Measurements from ENCODE around the gene VPS11.

The VPS11 gene

GRCh38 chr11:119078675-119079420 lies 11.2 kb downstream of the VPS11 start:
- DNase-seq (ENCODE audit: extremely low spot score) = no peak
- POLR2A ChIA-PET = interaction anchor here (2.2 kb wide), 2 partner anchors 11 to 16 kb away, joined by 11 read pairs; partner anchors contain the start of gene VPS11
- CTCF ChIA-PET = no interaction called here
- TF ChIP-seq SUZ12 (IDR thresholded peaks at IDR 0.05) = no peak
- no peak for TF ChIP-seq L3MBTL2 (conservative IDR thresholded peaks at IDR 0.05)
- TF ChIP-seq BHLHE40 (IDR thresholded peaks at IDR 0.05; ENCODE audit: borderline replicate concordance) = no peak
- TF ChIP-seq SP1 (IDR thresholded peaks at IDR 0.05) = no peak
- TF ChIP-seq PKNOX1 (IDR thresholded peaks at IDR 0.05) = no peak
- TF ChIP-seq TARDBP (IDR thresholded peaks at IDR 0.05) = no peak
- TF ChIP-seq HDGF (IDR thresholded peaks at IDR 0.05; ENCODE audit: borderline replicate concordance) = no peak
- no peak for TF ChIP-seq LEF1 (IDR thresholded peaks at IDR 0.05; ENCODE audit: borderline replicate concordance)
- TF ChIP-seq FOXA1 (IDR thresholded peaks at IDR 0.05) = no peak
- TF ChIP-seq ARNT (IDR thresholded peaks at IDR 0.05) = no peak
- TF ChIP-seq ZNF384 (IDR thresholded peaks at IDR 0.05) = no peak
- no peak for TF ChIP-seq FOXM1 (IDR thresholded peaks at IDR 0.05; ENCODE audit: borderline replicate concordance)
- no peak for TF ChIP-seq NFRKB (IDR thresholded peaks at IDR 0.05)
- no peak for TF ChIP-seq FOXK2 (IDR thresholded peaks at IDR 0.05)
- TF ChIP-seq CTBP1 (IDR thresholded peaks at IDR 0.05; ENCODE audit: borderline replicate concordance) = no peak
- TF ChIP-seq ELF4 (IDR thresholded peaks at IDR 0.05) = no peak

GRCh38 chr11:119081682-119082260 lies 14.2 kb downstream of the VPS11 start:
- POLR2A ChIA-PET = interaction anchor here (1.4 to 3.0 kb wide), 3 partner anchors 11 to 14 kb away, joined by 3 to 14 read pairs (median 8); partner anchors contain the start of gene VPS11
- no peak for DNase-seq (ENCODE audit: extremely low spot score)
- CTCF ChIA-PET = no interaction called here
- TF ChIP-seq CTBP1 (IDR thresholded peaks at IDR 0.05; ENCODE audit: borderline replicate concordance) (no peak), SP1 (IDR thresholded peaks at IDR 0.05) (no peak), SUZ12 (IDR thresholded peaks at IDR 0.05) (no peak), TARDBP (IDR thresholded peaks at IDR 0.05) (no peak), FOXM1 (IDR thresholded peaks at IDR 0.05; ENCODE audit: borderline replicate concordance) (no peak), PKNOX1 (IDR thresholded peaks at IDR 0.05) (no peak), FOXA1 (IDR thresholded peaks at IDR 0.05) (no peak), LEF1 (IDR thresholded peaks at IDR 0.05; ENCODE audit: borderline replicate concordance) (no peak), HDGF (IDR thresholded peaks at IDR 0.05; ENCODE audit: borderline replicate concordance) (no peak), ZNF384 (IDR thresholded peaks at IDR 0.05) (no peak)

DNA sequence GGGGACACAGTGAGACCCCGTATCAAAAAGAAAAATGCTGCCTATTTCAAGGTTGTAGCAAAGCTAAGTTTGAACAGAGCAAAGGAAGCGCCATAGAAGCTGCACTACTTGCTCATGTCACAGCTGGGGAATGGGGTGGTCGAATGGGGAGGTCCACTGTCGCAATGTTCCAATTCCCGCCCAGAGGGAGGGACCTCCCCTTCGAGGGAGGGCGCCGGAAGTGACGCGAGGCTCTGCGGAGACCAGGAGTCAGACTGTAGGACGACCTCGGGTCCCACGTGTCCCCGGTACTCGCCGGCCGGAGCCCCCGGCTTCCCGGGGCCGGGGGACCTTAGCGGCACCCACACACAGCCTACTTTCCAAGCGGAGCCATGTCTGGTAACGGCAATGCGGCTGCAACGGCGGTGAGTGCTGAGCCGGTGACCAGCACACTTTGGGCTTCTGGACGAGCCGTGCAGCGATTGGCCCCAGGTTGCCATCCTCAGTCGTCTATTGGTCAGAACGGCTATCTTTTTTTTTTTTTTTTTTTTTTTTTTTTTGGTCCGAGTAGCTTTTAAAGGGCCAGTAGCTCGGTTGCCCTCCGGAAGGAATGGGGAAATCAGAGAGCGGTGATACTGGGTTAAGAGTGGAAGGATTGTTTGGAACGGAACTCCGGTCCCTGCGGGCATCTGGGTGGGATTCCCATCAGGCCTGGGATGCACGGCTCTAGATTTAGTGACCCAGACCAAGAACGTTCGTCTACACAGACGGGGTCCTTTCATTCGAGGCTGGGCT lies 17.2 kb downstream of the VPS11 start, which contains the start of gene HMBS:
TSS of gene HMBS (plus strand) at position 219 of the 774 bp plus-strand sequence. CDS start at position 372, 153 bp downstream.
- ChIA-PET CTCF (interaction anchor here (0.5 to 1.0 kb wide), 6 partner anchors 8 to 236 kb away, joined by 3 read pairs; partner anchors contain the start of gene DPAGT1), POLR2A (interaction anchor here (0.9 to 3.4 kb wide), 17 partner anchors 9 to 253 kb away, joined by 3 to 47 read pairs (median 4); partner anchors contain the start of genes C2CD2L, CBL, DPAGT1 and HINFP)
- peak; percentile 90 for DNase-seq (ENCODE audit: extremely low spot score)
- peak; percentile 90 for TF ChIP-seq L3MBTL2 (conservative IDR thresholded peaks at IDR 0.05)
- TF ChIP-seq TARDBP (IDR thresholded peaks at IDR 0.05) = no peak
- 0 out of 2 replicates have a peak, but pooled peaks have one; percentile 32 for TF ChIP-seq ELF4 (IDR thresholded peaks at IDR 0.05)
- peak; percentile 53; the same call in 1 of the 2 replicates for TF ChIP-seq PKNOX1 (IDR thresholded peaks at IDR 0.05)
- peak; percentile 99 for TF ChIP-seq ZNF384 (IDR thresholded peaks at IDR 0.05)
- TF ChIP-seq HDGF (IDR thresholded peaks at IDR 0.05; ENCODE audit: borderline replicate concordance) = no peak

- ChIA-PET CTCF (interaction anchor here (0.6 to 1.0 kb wide), 3 partner anchors 17 to 236 kb away, joined by 3 read pairs; partner anchors contain the start of gene DPAGT1), POLR2A (interaction anchor here (1.0 to 3.4 kb wide), 13 partner anchors 9 to 98 kb away, joined by 3 to 47 read pairs (median 5); partner anchors contain the start of genes C2CD2L, DPAGT1, HINFP and HYOU1)
- TF ChIP-seq FOXK2 (IDR thresholded peaks at IDR 0.05) = no peak
- TF ChIP-seq CTBP1 (IDR thresholded peaks at IDR 0.05; ENCODE audit: borderline replicate concordance) = no peak
- TF ChIP-seq L3MBTL2 (conservative IDR thresholded peaks at IDR 0.05) = no peak
- TF ChIP-seq TARDBP (IDR thresholded peaks at IDR 0.05) = no peak
- TF ChIP-seq FOXA1 (IDR thresholded peaks at IDR 0.05) = no peak
- TF ChIP-seq LEF1 (IDR thresholded peaks at IDR 0.05; ENCODE audit: borderline replicate concordance) = no peak
- TF ChIP-seq HDGF (IDR thresholded peaks at IDR 0.05; ENCODE audit: borderline replicate concordance) = no peak
- no peak for TF ChIP-seq ELF4 (IDR thresholded peaks at IDR 0.05)
- no peak for TF ChIP-seq SUZ12 (IDR thresholded peaks at IDR 0.05)
- TF ChIP-seq NFRKB (IDR thresholded peaks at IDR 0.05) = no peak
- no peak for TF ChIP-seq ARNT (IDR thresholded peaks at IDR 0.05)
- no peak for TF ChIP-seq ZNF384 (IDR thresholded peaks at IDR 0.05)
- no peak for DNase-seq (ENCODE audit: extremely low spot score)
Observed at GRCh38 chr11:119085437-119085847, 17.8 kb downstream of the VPS11 start.

DNA sequence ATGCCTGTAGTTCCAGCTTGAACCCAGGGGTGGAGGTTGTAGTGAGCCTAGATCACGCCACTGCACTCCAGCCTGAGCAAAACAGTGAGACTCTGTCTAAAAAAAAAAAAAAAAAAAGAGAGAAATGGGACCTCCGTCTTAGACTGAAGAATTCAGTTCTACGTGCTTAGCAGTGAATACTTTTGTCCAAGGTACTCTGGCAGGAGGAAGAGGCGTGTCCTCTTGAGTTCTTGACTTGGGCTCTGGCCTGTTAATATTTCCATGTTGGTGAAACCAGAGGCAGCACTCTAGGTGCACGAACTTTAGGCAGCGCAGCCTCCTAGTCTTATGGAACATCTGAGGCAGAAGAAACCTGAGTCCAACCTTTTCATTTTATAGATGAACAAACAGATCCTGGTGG lies 19.5 kb downstream of the VPS11 start:
- TF ChIP-seq L3MBTL2 (conservative IDR thresholded peaks at IDR 0.05) = no peak
- peak; percentile 51; the same call in 1 of the 2 replicates for TF ChIP-seq ZNF384 (IDR thresholded peaks at IDR 0.05)
- POLR2A ChIA-PET = interaction anchor here (1.0 to 3.4 kb wide), 2 partner anchors 7 to 34 kb away, joined by 4 to 47 read pairs; partner anchors contain the start of gene HINFP
- no peak for DNase-seq (ENCODE audit: extremely low spot score)
- CTCF ChIA-PET = interaction anchor here (0.6 kb wide), 1 partner anchor 100 kb away, joined by 11 read pairs; no protein-coding TSS in a partner anchor

All from HEK293T (cell line).